SH-SY5Y (cell line): ENCODE results near the gene GPX6.

Experiments used
- GATA2 ChIP-seq: IDR thresholded peaks from 2 replicates; pipeline ENCODE4 v1.6.1; 2011; ENCODE audit warnings: mild to moderate bottlenecking, low read depth, low read length
- GATA3 ChIP-seq: IDR thresholded peaks from 2 replicates; pipeline ENCODE4 v1.6.1; 2011; ENCODE audit warnings: low read depth, mild to moderate bottlenecking, low read length, moderate library complexity

GPX6 gene

GRCh38 chr6:28537509-28538140 lies 22.0 kb upstream of the GPX6 start:
- no peak for TF ChIP-seq GATA2
- TF ChIP-seq GATA3 = no peak

- TF ChIP-seq GATA3 = no peak
- no peak for TF ChIP-seq GATA2
These were observed 21.5 kb upstream of the GPX6 start for GRCh38 chr6:28537065-28537464.

GRCh38 chr6:28534875-28535274 lies 19.3 kb upstream of the GPX6 start:
- TF ChIP-seq GATA3 (no peak), GATA2 (no peak)

- TF ChIP-seq GATA3 (no peak), GATA2 (no peak)
These were observed 18.7 kb upstream of the GPX6 start for GRCh38 chr6:28534306-28534705.

GRCh38 chr6:28531479-28532128 lies 16.0 kb upstream of the GPX6 start:
- TF ChIP-seq GATA3 = no peak
- TF ChIP-seq GATA2 = no peak

GRCh38 chr6:28530777-28531176 lies 15.2 kb upstream of the GPX6 start:
- TF ChIP-seq GATA3 = no peak
- TF ChIP-seq GATA2 = no peak

- TF ChIP-seq GATA2 (no peak), GATA3 (no peak)
These were observed 10.0 kb upstream of the GPX6 start, which contains the start of gene GPX5 for GRCh38 chr6:28525496-28526039. GPX5 (plus strand) TSS chr6:28525881; CDS start chr6:28526014, 133 bp downstream.

GRCh38 chr6:28523241-28523622 lies 7.6 kb upstream of the GPX6 start:
- TF ChIP-seq GATA3 (no peak), GATA2 (no peak)

- TF ChIP-seq GATA2 = no peak
- no peak for TF ChIP-seq GATA3
These were observed 7.1 kb upstream of the GPX6 start for GRCh38 chr6:28522594-28523240.

GRCh38 chr6:28517964-28518363 lies 2.4 kb upstream of the GPX6 start:
- TF ChIP-seq GATA3 (no peak), GATA2 (no peak)

GRCh38 chr6:28511628-28512300 lies 3.8 kb downstream of the GPX6 start:
- TF ChIP-seq GATA3 (no peak), GATA2 (no peak)

- TF ChIP-seq GATA3 (no peak), GATA2 (no peak)
These were observed 8.7 kb downstream of the GPX6 start for GRCh38 chr6:28506807-28507475.

GRCh38 chr6:28505733-28506132 lies 9.9 kb downstream of the GPX6 start:
- TF ChIP-seq GATA2 (no peak), GATA3 (no peak)

GRCh38 chr6:28501259-28501658 lies 14.3 kb downstream of the GPX6 start:
- TF ChIP-seq GATA3 (no peak), GATA2 (no peak)
